AG10803 (cell line): ENCODE data around the gene CNTN4.

Experiments used
- DNase-seq: peaks from one replicate; pipeline ENCODE4 v3.0.0; 2010; ENCODE audit warnings: low read depth
- H3K4me3 ChIP-seq: 2 replicates; pipeline ENCODE4 v1.5.1; 2011; ENCODE audit warnings: mild to moderate bottlenecking, low read length, control low read depth
- TF ChIP-seq, protein P1 (sequence below): conservative IDR thresholded peaks from 2 replicates; pipeline ENCODE4 v1.5.1; 2011; ENCODE audit warnings: mild to moderate bottlenecking, low read length, control low read depth, inconsistent platforms

Gene CNTN4

DNA sequence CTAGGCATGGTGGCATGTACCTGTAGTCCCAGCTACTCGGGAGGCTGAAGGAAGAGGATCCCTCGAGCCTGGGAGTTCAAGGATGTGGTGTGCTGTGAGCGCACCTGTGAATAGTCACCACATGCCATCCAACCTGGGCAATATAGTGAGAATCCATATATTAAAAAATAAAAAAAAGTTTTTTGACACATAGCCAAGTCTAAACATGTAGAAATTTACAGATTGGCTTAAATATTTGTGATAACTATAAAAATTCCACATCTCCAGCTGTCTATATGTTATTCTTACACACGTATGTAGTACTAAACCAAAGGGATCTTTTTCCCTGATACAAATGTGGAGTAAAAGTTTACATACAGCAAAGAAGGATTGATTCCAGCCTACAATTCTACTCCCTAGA lies 119.7 kb downstream of the CNTN4 start:
- TF ChIP-seq, protein P1, sequence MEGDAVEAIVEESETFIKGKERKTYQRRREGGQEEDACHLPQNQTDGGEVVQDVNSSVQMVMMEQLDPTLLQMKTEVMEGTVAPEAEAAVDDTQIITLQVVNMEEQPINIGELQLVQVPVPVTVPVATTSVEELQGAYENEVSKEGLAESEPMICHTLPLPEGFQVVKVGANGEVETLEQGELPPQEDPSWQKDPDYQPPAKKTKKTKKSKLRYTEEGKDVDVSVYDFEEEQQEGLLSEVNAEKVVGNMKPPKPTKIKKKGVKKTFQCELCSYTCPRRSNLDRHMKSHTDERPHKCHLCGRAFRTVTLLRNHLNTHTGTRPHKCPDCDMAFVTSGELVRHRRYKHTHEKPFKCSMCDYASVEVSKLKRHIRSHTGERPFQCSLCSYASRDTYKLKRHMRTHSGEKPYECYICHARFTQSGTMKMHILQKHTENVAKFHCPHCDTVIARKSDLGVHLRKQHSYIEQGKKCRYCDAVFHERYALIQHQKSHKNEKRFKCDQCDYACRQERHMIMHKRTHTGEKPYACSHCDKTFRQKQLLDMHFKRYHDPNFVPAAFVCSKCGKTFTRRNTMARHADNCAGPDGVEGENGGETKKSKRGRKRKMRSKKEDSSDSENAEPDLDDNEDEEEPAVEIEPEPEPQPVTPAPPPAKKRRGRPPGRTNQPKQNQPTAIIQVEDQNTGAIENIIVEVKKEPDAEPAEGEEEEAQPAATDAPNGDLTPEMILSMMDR, result no peak
- no peak overlapping the region for H3K4me3 ChIP-seq
- no peak for DNase-seq

DNA sequence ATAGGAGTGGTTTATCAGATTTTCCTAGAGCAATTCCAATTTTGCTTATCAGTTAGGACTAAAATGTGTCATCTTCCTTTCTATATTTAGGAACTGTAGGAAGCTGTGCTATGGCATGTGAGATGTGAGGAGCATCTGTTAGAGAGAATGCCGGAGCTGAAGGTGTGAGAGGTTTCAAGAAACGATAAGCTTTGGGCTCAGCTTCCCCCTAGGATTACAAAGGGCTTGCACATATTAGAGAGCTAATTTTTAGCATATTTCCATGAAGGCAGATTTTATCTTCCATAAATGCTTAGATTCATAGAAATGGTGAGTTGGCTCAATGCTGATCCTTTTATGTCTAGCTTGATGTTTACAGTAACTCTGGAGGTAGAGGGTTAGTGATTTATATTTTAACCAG lies 120.2 kb downstream of the CNTN4 start:
- no peak for DNase-seq
- no peak overlapping the region for H3K4me3 ChIP-seq
- TF ChIP-seq, protein P1, result no peak

DNA sequence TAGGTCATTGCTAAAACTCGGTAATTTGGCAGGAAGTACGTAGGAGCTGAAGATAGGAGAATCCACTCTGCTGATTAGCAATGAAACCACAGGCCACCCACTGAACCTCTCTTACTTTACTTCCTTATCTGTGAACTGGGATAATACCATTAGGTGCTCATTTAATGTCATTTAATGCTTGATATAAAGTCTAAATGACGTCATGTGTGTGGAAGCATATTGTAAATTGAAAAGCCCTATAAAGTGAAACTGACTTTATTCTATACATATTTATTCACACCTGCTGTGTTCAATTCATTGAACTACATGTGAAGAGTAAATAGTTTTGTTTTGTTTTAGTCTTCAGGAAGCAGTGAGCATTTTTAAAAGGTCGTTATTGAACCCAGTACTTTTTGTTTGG lies 137.5 kb downstream of the CNTN4 start:
- H3K4me3 ChIP-seq, result no peak overlapping the region
- TF ChIP-seq, protein P1, result no peak
- DNase-seq, result no peak

DNA sequence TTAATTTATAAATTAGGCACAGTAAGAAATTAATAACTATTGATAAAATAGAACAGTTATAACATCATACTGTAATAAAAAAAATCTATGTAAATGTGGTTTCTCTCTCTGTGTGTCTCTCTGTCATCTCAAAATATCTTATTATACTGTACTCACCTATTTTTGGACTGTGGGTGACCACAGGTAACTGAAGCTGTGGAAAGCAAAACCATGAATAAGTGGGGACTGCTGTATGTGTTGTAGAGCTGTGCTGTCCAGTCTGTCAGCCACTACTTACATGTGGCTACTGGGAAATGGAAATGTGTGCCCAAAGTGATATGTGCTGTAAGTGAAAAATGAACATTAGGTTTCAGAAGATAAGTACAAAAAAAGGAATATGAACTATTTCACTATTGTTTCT lies 145.5 kb downstream of the CNTN4 start:
- H3K4me3 ChIP-seq, result no peak overlapping the region
- no peak for DNase-seq
- TF ChIP-seq, protein P1, result no peak

DNA sequence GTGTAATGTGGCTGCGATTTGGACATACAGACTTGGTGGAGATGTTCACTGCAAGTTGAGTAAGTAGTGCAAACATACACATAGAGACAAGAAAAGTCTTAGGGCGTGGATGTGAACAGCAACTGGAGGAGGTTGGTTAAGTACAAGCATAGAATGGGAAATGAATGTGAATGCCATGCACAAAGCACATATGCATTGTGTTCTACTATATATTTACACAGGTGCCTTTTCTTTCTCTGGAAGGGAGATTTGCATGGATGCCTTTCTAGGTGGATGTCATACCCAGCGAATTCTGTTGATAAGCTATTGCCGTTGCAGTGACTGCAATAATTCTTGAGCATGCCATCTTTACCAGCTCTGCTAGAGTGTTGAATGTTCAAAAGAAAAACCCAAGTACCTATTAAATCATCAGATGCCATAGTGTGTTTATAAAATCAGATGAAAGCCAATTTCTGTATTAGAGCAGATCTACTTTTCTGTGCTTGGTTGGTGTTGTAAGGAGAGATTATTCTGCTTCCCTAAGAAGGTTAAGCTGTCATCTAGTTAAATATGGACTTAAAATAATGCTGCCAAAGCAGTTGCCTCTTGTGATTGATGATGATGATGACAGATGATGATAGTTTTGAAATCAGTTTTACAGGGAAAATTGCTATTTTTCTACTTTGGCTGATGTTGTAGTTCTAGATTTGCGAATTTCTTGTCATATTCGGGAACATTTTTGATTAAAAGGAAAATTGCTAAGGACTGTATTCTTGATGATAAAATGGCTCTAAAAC lies 148.4 kb downstream of the CNTN4 start:
- no peak overlapping the region for H3K4me3 ChIP-seq
- no peak for DNase-seq
- TF ChIP-seq, protein P1, result no peak

DNA sequence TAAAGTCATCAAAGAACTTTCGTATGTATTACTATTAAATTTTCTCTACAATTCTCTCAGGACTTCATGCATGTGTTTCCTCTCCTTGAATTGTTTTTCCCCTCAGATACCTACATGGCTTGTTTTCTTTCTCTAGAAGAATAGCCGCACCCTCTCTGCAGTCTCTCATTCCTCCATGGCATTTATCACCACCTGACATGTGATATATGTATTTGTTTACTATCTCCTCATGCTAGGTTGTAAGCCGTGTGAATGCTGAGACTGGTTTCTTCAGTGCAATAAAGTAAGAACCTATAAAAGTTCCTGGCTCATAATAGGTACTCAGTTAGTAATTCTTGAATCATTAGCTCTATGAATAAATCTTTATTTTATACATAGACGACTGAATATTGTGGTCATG lies 149.2 kb downstream of the CNTN4 start:
- TF ChIP-seq, protein P1, result no peak
- DNase-seq, result no peak

DNA sequence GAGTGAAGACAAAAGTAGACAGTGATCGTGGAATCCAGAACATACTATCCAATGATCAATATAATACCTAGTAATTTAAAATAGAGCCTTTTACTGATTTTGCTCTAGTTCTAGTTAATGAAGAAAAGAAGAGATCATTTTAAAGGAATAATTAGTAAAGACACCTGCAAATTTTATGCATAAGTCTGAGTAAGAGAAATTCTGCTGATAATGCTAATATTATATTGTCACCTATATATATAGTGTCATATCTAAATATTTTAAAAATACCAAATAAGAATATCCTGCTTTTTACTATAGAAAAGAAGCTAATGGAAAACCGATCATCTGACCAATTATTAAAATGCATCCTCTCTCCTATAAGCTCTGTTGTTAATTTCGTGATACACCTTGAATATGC lies 152.1 kb downstream of the CNTN4 start:
- no peak for DNase-seq
- no peak overlapping the region for H3K4me3 ChIP-seq
- TF ChIP-seq, protein P1, result no peak

More for the DNA sequence above, 149.2 kb downstream of the CNTN4 start:
- no peak overlapping the region for H3K4me3 ChIP-seq
